ENCODE measurements around the gene FNIP2. TPM values are rescaled to one million over a fixed set of nuclear protein-coding genes. Genes with fewer than 3 reads are reported as not detected.
A peak's percentile ranks its signal among the peaks of the same experiment; 100 is the strongest.

Gene FNIP2
- total RNA-seq, 6 donors from 2014 or later = 70.4 to 103 (median 83.2) TPM

DNA sequence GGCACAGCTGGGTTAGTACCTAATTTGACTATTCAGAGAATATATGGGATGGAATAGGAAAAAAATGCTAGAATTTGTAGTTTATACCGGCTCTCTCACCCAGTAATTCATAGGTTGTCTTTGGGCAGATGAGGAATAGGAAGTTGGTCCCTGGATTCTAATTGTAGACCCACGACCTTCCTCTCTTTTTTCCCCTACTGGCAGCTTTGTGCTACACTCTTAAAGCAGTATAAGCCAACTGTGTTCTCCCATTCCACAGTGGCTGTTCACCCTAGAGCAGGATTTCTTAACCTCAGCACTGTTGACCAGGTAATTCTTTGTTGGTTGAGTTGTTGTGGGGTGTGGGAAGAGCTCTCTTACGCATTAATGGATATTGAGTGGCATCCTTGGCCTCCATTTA, 92.9 kb downstream of the FNIP2 start:
- peaks cover 0 to 6% (median 0%) of the 10 kb centered on the region in 4 donors for H3K4me1 ChIP-seq
- TF ChIP-seq, protein P1, sequence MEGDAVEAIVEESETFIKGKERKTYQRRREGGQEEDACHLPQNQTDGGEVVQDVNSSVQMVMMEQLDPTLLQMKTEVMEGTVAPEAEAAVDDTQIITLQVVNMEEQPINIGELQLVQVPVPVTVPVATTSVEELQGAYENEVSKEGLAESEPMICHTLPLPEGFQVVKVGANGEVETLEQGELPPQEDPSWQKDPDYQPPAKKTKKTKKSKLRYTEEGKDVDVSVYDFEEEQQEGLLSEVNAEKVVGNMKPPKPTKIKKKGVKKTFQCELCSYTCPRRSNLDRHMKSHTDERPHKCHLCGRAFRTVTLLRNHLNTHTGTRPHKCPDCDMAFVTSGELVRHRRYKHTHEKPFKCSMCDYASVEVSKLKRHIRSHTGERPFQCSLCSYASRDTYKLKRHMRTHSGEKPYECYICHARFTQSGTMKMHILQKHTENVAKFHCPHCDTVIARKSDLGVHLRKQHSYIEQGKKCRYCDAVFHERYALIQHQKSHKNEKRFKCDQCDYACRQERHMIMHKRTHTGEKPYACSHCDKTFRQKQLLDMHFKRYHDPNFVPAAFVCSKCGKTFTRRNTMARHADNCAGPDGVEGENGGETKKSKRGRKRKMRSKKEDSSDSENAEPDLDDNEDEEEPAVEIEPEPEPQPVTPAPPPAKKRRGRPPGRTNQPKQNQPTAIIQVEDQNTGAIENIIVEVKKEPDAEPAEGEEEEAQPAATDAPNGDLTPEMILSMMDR (IDR thresholded peaks at IDR 0.05) = no peak
- no peak for TF ChIP-seq EP300 (IDR thresholded peaks at IDR 0.05)
- no peak for TF ChIP-seq POLR2A (IDR thresholded peaks at IDR 0.05)
- no peak for TF ChIP-seq POLR2AphosphoS5 (IDR thresholded peaks at IDR 0.05)
- no peak for ATAC-seq (ENCODE audit: low FRiP score in 2 of 2)
- no peaks in the 10 kb centered on the region for H3K27me3 ChIP-seq
- peaks cover 14 to 57% (median 23%) of the 10 kb centered on the region in 4 donors for H3K36me3 ChIP-seq
- no peak overlapping the region for H3K4me3 ChIP-seq
- no peaks in the 10 kb centered on the region for H3K9me3 ChIP-seq
- H3K27ac ChIP-seq = no peak overlapping the region
- WGBS, 2 donors = 83 to 87% methylated on average over 3 of the region's 3 CpGs
- no peak for DNase-seq

DNA sequence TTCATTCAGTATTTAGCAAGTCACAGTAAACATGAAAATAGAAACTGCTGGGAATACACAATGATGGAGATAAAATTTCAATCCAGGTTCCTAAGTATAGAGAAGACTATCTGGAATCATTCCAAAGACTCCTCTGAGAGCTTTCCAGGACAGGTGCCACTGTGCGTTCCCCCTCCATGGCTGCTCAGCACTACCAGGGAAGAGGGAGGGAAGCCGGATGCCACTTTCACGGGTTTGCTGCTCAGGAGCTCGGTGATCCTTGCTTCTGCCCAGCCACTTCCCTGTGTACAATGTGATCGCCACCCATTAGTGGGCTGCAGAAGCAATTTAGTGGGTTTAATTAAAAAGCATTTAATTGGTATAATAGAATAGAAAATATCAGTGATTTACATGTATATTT, 94.5 kb downstream of the FNIP2 start:
- H3K36me3 ChIP-seq = peaks cover 16 to 70% (median 32%) of the 10 kb centered on the region in 4 donors
- ATAC-seq (ENCODE audit: low FRiP score in 2 of 2) (no peak), DNase-seq (no peak)
- H3K4me3 ChIP-seq = no peak overlapping the region
- WGBS, 2 donors = 94 to 96% methylated on average over 5 of the region's 5 CpGs
- no peaks in the 10 kb centered on the region for H3K9me3 ChIP-seq
- H3K4me1 ChIP-seq = no peaks in the 10 kb centered on the region
- H3K27ac ChIP-seq = no peak overlapping the region
- TF ChIP-seq EP300 (IDR thresholded peaks at IDR 0.05) = no peak
- no peak for TF ChIP-seq POLR2AphosphoS5 (IDR thresholded peaks at IDR 0.05)
- no peaks in the 10 kb centered on the region for H3K27me3 ChIP-seq

DNA sequence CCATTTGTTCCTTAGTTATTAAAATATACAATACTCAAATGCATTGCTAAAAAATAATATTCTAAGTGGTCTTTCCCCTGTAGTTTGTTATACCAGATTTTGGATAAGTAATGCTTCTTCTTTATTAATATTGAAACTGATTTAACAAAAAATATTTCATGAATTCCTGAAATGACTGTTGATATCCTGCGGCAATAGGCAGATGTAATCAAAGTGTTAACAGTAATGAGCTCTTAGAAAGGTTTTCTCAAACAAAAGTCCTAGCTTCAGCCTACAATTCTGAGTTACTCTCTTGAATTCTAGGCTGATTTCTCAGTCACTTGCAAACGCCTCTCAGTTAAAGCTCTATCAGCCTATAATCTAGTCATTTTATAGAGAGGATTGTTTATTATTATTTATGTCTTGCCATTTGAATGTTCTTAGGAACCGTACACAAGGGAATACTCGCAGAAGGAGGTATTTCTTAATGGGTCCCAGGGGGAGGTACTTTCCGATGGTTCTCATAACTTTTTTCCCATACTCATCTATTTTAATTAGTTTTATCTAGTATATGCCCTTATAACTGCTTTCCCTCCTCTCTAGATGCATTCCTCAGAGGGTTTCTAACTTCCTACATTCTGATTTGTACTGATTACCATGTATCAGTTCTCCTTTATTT, 96.8 kb downstream of the FNIP2 start:
- Histone ChIP-seq H3K4me3 (no peak overlapping the region), H3K9me3 (no peaks in the 10 kb centered on the region), H3K4me1 (no peaks in the 10 kb centered on the region), H3K27me3 (no peaks in the 10 kb centered on the region), H3K36me3 (peaks cover 31 to 74% (median 48%) of the 10 kb centered on the region in 4 donors), H3K27ac (no peak overlapping the region)
- no peak for TF ChIP-seq POLR2A (IDR thresholded peaks at IDR 0.05)
- no peak for TF ChIP-seq EP300 (IDR thresholded peaks at IDR 0.05)
- TF ChIP-seq, protein P1 (IDR thresholded peaks at IDR 0.05) = no peak
- no peak for TF ChIP-seq POLR2AphosphoS5 (IDR thresholded peaks at IDR 0.05)
- 86% methylated on average over 5 of the region's 5 CpGs for WGBS, 2 donors
- ATAC-seq (ENCODE audit: low FRiP score in 2 of 2) = no peak
- no peak for DNase-seq

DNA sequence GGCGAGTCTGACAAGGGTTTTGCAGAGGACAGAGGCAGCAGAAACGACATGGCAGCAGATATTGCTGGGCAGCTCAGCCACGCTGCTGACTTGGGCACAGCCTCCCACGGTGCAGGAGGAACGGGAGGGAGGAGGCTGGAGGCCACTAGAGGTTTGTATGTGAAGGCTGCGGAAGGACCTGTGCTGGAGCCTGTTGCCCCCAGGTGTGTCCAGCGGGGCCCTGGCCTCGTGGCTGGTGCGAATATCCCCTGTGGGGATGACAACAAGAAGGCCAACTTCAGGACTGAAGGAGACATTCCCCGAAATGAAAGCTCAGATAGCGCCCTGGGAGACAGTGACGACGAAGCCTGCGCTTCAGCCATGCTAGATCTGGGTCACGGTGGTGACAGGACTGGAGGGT, 100.2 kb downstream of the FNIP2 start:
- no peak overlapping the region for H3K27ac ChIP-seq
- H3K27me3 ChIP-seq = no peaks in the 10 kb centered on the region
- peaks cover 26 to 50% (median 35%) of the 10 kb centered on the region in 4 donors for H3K36me3 ChIP-seq
- ATAC-seq (ENCODE audit: low FRiP score in 2 of 2) (peak in 1 of 2 donors; percentile 23), DNase-seq (peak in 1 of 2 donors; percentile 66)
- H3K9me3 ChIP-seq = no peaks in the 10 kb centered on the region
- H3K4me3 ChIP-seq = no peak overlapping the region
- TF ChIP-seq POLR2A (IDR thresholded peaks at IDR 0.05) (no peak), EP300 (IDR thresholded peaks at IDR 0.05) (no peak), POLR2AphosphoS5 (IDR thresholded peaks at IDR 0.05) (no peak)
- TF ChIP-seq, protein P1 (IDR thresholded peaks at IDR 0.05) = no peak
- WGBS, 2 donors = 92 to 96% methylated on average over 14 to 15 of the region's 15 CpGs
- H3K4me1 ChIP-seq = no peaks in the 10 kb centered on the region

DNA sequence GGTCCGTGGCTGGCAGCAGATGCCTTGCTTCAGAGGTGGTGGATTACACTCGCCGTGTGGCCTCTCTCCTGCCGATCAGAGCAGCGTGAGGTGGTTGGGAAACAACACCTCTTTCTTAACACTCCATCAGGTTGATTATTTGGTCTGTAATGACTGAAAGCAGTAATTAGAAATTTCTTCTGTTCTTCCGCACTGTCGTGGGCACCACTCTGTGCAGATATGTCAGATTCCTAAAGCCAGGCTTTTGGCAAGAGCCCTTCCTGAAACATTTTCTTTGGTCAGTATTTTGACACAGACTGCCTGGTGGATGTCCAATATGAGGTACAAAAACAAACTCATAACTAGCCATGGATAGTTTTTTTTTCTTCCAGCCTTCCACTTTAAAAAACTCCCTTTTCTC, 100.9 kb downstream of the FNIP2 start:
- H3K27me3 ChIP-seq = no peaks in the 10 kb centered on the region
- no peak for ATAC-seq (ENCODE audit: low FRiP score in 2 of 2)
- peaks cover 25 to 46% (median 35%) of the 10 kb centered on the region in 4 donors for H3K36me3 ChIP-seq
- H3K27ac ChIP-seq = no peak overlapping the region
- no peak for DNase-seq
- WGBS, 2 donors = 78 to 89% methylated on average over 7 of the region's 7 CpGs
- H3K4me3 ChIP-seq = no peak overlapping the region
- no peaks in the 10 kb centered on the region for H3K4me1 ChIP-seq
- TF ChIP-seq, protein P1 (IDR thresholded peaks at IDR 0.05) = no peak
- TF ChIP-seq POLR2AphosphoS5 (IDR thresholded peaks at IDR 0.05) = no peak
- TF ChIP-seq POLR2A (IDR thresholded peaks at IDR 0.05) = no peak
- TF ChIP-seq EP300 (IDR thresholded peaks at IDR 0.05) = no peak
- no peaks in the 10 kb centered on the region for H3K9me3 ChIP-seq

Measured in upper lobe of left lung (tissue), 6 donors.